Measurements from ENCODE around the gene NUBP1.

The NUBP1 gene

DNA sequence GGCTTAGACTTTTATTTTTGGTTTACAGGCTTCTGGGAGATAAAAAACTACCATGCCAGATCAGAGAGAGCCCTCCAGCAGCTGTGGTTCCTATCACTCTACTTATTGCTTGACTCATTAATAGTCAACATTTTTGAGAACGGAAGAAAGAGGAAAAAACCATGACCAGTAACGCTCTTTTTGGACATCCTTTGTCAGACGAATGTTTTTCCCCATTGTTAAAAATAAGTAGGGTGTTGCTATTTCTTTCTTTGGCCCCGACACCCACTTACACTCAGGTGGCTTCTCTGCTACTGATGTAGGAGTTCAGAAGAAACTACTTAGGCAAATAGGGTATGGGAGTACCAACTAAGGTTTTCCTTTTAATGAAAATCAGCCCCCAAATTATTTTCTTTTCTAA is 47.4 kb downstream of the NUBP1 start:
- WGBS, 2 donors (ENCODE audit: extremely low coverage in 2 of 2, insufficient read length in 2 of 2, insufficient replicate concordance in 1 of 2), result no CpG with 5 or more reads among the region's 4 CpGs
- no peak overlapping the region for H4K8ac ChIP-seq (ENCODE audit: low read depth, low read length)
- H3K4ac ChIP-seq (ENCODE audit: low read length), result no peak overlapping the region
- no peak overlapping the region for H3K14ac ChIP-seq (ENCODE audit: low read length)
- H3K23ac ChIP-seq (ENCODE audit: low read depth, low read length, poor library complexity), result no peak overlapping the region
- no peak overlapping the region for H3K9ac ChIP-seq (ENCODE audit: low read depth, low read length, poor library complexity)
- H2AFZ ChIP-seq (ENCODE audit: low read length), result no peak overlapping the region
- no peaks in the 10 kb centered on the region for H3K27me3 ChIP-seq (ENCODE audit: control insufficient read depth in 3 of 3, insufficient read depth in 3 of 3, low read depth in 1 of 3, low read length in 3 of 3)
- no peaks in the 10 kb centered on the region for H3K79me1 ChIP-seq (ENCODE audit: low read depth, low read length)
- no peak overlapping the region for H2BK5ac ChIP-seq (ENCODE audit: low read length)
- H2BK12ac ChIP-seq (ENCODE audit: low read length), result no peak overlapping the region
- DNase-seq (ENCODE audit: low spot score), result no peak
- H2BK15ac ChIP-seq (ENCODE audit: low read length), result no peak overlapping the region
- H2BK120ac ChIP-seq (ENCODE audit: low read depth, low read length), result no peak overlapping the region
- H3K4me3 ChIP-seq (ENCODE audit: low read length in 2 of 2), result no peak overlapping the region
- no peaks in the 10 kb centered on the region for H3K36me3 ChIP-seq (replicated peaks in 1 of 2; ENCODE audit: control insufficient read depth in 2 of 2, insufficient read depth in 2 of 2, low read length in 2 of 2)
- no peak overlapping the region for H2AK5ac ChIP-seq (ENCODE audit: low read depth, low read length)
- no peak overlapping the region for H4K91ac ChIP-seq (ENCODE audit: low read depth, low read length, poor library complexity)
- no peak overlapping the region for H3K27ac ChIP-seq (replicated peaks; ENCODE audit: low read length)
- no peak overlapping the region for H3K4me2 ChIP-seq (ENCODE audit: insufficient read depth, low read length, poor library complexity, severe bottlenecking)
- no peak overlapping the region for H3K18ac ChIP-seq (ENCODE audit: low read length)
- H3K9me3 ChIP-seq (replicated peaks in 1 of 2; ENCODE audit: control insufficient read depth in 2 of 2, insufficient read depth in 1 of 2, low read depth in 1 of 2, low read length in 2 of 2), result no peaks in the 10 kb centered on the region
- peaks cover 0 to 2% of the 10 kb centered on the region in 2 donors for H3K4me1 ChIP-seq (ENCODE audit: control insufficient read depth in 2 of 2, insufficient read depth in 1 of 2, low read depth in 1 of 2, low read length in 2 of 2)

DNA sequence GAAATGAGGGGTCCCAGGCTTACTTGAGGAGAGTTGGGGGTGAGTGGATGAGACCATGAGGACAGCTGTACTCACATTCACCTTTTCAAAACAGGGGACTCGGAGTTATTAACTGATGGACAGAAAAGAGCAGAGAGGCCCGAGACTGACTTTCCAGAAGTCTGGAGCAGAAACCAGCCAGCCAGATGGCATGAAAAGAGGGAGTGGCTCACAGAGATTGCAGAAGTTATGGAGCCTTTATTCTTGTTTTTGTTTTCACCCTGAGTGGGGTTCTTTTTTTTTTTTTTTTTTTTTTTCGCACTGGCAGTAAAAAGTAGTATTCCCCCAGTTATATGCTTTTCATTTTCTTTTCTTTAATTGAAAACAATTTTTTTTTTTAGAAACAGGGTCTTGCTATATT is 56.1 kb downstream of the NUBP1 start:
- Histone ChIP-seq H3K4me2 (ENCODE audit: insufficient read depth, low read length, poor library complexity, severe bottlenecking) (no peak overlapping the region), H4K91ac (ENCODE audit: low read depth, low read length, poor library complexity) (no peak overlapping the region), H3K14ac (ENCODE audit: low read length) (no peak overlapping the region), H2AK5ac (ENCODE audit: low read depth, low read length) (no peak overlapping the region), H3K27ac (replicated peaks; ENCODE audit: low read length) (no peak overlapping the region), H3K4me3 (ENCODE audit: low read length in 2 of 2) (no peak overlapping the region), H3K36me3 (replicated peaks in 1 of 2; ENCODE audit: control insufficient read depth in 2 of 2, insufficient read depth in 2 of 2, low read length in 2 of 2) (no peaks in the 10 kb centered on the region), H3K9me3 (replicated peaks in 1 of 2; ENCODE audit: control insufficient read depth in 2 of 2, insufficient read depth in 1 of 2, low read depth in 1 of 2, low read length in 2 of 2) (no peaks in the 10 kb centered on the region), H3K27me3 (ENCODE audit: control insufficient read depth in 3 of 3, insufficient read depth in 3 of 3, low read depth in 1 of 3, low read length in 3 of 3) (no peaks in the 10 kb centered on the region), H2BK12ac (ENCODE audit: low read length) (no peak overlapping the region), H2BK15ac (ENCODE audit: low read length) (no peak overlapping the region), H2BK5ac (ENCODE audit: low read length) (no peak overlapping the region), H3K9ac (ENCODE audit: low read depth, low read length, poor library complexity) (no peak overlapping the region), H3K23ac (ENCODE audit: low read depth, low read length, poor library complexity) (no peak overlapping the region), H3K4ac (ENCODE audit: low read length) (no peak overlapping the region), H2AFZ (ENCODE audit: low read length) (no peak overlapping the region), H4K8ac (ENCODE audit: low read depth, low read length) (no peak overlapping the region), H3K79me1 (ENCODE audit: low read depth, low read length) (no peaks in the 10 kb centered on the region), H2BK120ac (ENCODE audit: low read depth, low read length) (no peak overlapping the region), H3K18ac (ENCODE audit: low read length) (no peak overlapping the region), H3K4me1 (ENCODE audit: control insufficient read depth in 2 of 2, insufficient read depth in 1 of 2, low read depth in 1 of 2, low read length in 2 of 2) (no peaks in the 10 kb centered on the region)
- no peak for DNase-seq (ENCODE audit: low spot score)
- no CpG with 5 or more reads among the region's 3 CpGs for WGBS, 2 donors (ENCODE audit: extremely low coverage in 2 of 2, insufficient read length in 2 of 2, insufficient replicate concordance in 1 of 2)

DNA sequence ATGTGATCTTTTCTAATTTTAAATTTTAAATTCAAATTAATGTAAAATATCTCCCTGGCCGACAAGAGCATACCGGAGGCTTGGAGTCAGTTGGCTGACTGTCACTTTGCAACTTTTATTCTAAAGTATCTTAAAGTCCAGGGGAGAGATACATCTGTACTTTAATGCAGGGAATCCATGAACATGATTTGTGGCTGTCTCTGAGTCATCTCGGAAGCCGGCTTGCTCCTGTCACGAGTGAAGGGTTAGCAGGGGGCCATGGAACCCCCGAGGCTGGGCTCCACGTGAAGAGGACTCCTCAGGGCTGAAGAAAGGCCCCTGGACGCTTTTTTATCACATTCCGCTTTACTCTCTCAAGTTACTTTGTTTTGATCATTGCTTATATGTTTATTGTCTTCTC is 61.7 kb downstream of the NUBP1 start:
- H2BK15ac ChIP-seq (ENCODE audit: low read length), result no peak overlapping the region
- no peak overlapping the region for H3K9ac ChIP-seq (ENCODE audit: low read depth, low read length, poor library complexity)
- no CpG with 5 or more reads among the region's 9 CpGs for WGBS, 2 donors (ENCODE audit: extremely low coverage in 2 of 2, insufficient read length in 2 of 2, insufficient replicate concordance in 1 of 2)
- no peak overlapping the region for H2BK120ac ChIP-seq (ENCODE audit: low read depth, low read length)
- no peak for DNase-seq (ENCODE audit: low spot score)
- H2AK5ac ChIP-seq (ENCODE audit: low read depth, low read length), result no peak overlapping the region
- no peak overlapping the region for H4K91ac ChIP-seq (ENCODE audit: low read depth, low read length, poor library complexity)
- H2AFZ ChIP-seq (ENCODE audit: low read length), result no peak overlapping the region
- H3K18ac ChIP-seq (ENCODE audit: low read length), result no peak overlapping the region
- no peak overlapping the region for H3K4ac ChIP-seq (ENCODE audit: low read length)
- no peaks in the 10 kb centered on the region for H3K27me3 ChIP-seq (ENCODE audit: control insufficient read depth in 3 of 3, insufficient read depth in 3 of 3, low read depth in 1 of 3, low read length in 3 of 3)
- H3K4me3 ChIP-seq (ENCODE audit: low read length in 2 of 2), result no peak overlapping the region
- no peak overlapping the region for H3K14ac ChIP-seq (ENCODE audit: low read length)
- H3K36me3 ChIP-seq (replicated peaks in 1 of 2; ENCODE audit: control insufficient read depth in 2 of 2, insufficient read depth in 2 of 2, low read length in 2 of 2), result no peaks in the 10 kb centered on the region
- H3K27ac ChIP-seq (replicated peaks; ENCODE audit: low read length), result no peak overlapping the region
- H4K8ac ChIP-seq (ENCODE audit: low read depth, low read length), result no peak overlapping the region
- no peaks in the 10 kb centered on the region for H3K79me1 ChIP-seq (ENCODE audit: low read depth, low read length)
- H3K4me1 ChIP-seq (ENCODE audit: control insufficient read depth in 2 of 2, insufficient read depth in 1 of 2, low read depth in 1 of 2, low read length in 2 of 2), result no peaks in the 10 kb centered on the region
- H3K23ac ChIP-seq (ENCODE audit: low read depth, low read length, poor library complexity), result no peak overlapping the region
- no peak overlapping the region for H2BK5ac ChIP-seq (ENCODE audit: low read length)
- no peak overlapping the region for H2BK12ac ChIP-seq (ENCODE audit: low read length)
- H3K4me2 ChIP-seq (ENCODE audit: insufficient read depth, low read length, poor library complexity, severe bottlenecking), result no peak overlapping the region
- peaks cover 0 to 3% of the 10 kb centered on the region in 2 donors for H3K9me3 ChIP-seq (replicated peaks in 1 of 2; ENCODE audit: control insufficient read depth in 2 of 2, insufficient read depth in 1 of 2, low read depth in 1 of 2, low read length in 2 of 2)

DNA sequence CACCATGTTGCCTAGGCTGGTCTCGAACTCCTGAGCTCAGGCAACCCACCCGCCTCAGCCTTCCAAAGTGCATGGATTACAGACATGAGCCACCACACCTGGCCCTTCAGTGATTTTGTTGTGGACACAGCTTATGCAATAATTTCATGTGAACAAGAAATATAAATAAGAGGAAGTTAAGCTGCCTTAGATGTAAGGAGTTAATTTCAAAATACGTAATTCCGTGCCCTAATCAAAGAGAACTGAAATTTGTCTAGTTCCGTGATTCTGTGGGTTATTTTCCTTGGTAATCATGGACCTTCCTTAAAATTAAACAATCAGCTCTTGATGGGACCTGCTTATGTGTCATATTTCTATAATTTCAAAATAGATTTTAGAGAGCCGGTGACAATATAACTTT is 63.1 kb downstream of the NUBP1 start:
- Histone ChIP-seq H3K9me3 (replicated peaks in 1 of 2; ENCODE audit: control insufficient read depth in 2 of 2, insufficient read depth in 1 of 2, low read depth in 1 of 2, low read length in 2 of 2) (peaks cover 0 to 3% of the 10 kb centered on the region in 2 donors), H4K91ac (ENCODE audit: low read depth, low read length, poor library complexity) (no peak overlapping the region), H3K9ac (ENCODE audit: low read depth, low read length, poor library complexity) (no peak overlapping the region), H3K4me1 (ENCODE audit: control insufficient read depth in 2 of 2, insufficient read depth in 1 of 2, low read depth in 1 of 2, low read length in 2 of 2) (no peaks in the 10 kb centered on the region), H4K8ac (ENCODE audit: low read depth, low read length) (no peak overlapping the region), H2BK5ac (ENCODE audit: low read length) (no peak overlapping the region), H3K27ac (replicated peaks; ENCODE audit: low read length) (no peak overlapping the region), H2BK12ac (ENCODE audit: low read length) (no peak overlapping the region), H3K27me3 (ENCODE audit: control insufficient read depth in 3 of 3, insufficient read depth in 3 of 3, low read depth in 1 of 3, low read length in 3 of 3) (no peaks in the 10 kb centered on the region), H3K23ac (ENCODE audit: low read depth, low read length, poor library complexity) (no peak overlapping the region), H3K18ac (ENCODE audit: low read length) (no peak overlapping the region), H3K4me3 (ENCODE audit: low read length in 2 of 2) (no peak overlapping the region), H3K14ac (ENCODE audit: low read length) (no peak overlapping the region), H3K79me1 (ENCODE audit: low read depth, low read length) (no peaks in the 10 kb centered on the region), H2BK120ac (ENCODE audit: low read depth, low read length) (no peak overlapping the region), H3K4me2 (ENCODE audit: insufficient read depth, low read length, poor library complexity, severe bottlenecking) (no peak overlapping the region), H3K4ac (ENCODE audit: low read length) (no peak overlapping the region), H2AK5ac (ENCODE audit: low read depth, low read length) (no peak overlapping the region), H2BK15ac (ENCODE audit: low read length) (no peak overlapping the region), H3K36me3 (replicated peaks in 1 of 2; ENCODE audit: control insufficient read depth in 2 of 2, insufficient read depth in 2 of 2, low read length in 2 of 2) (no peaks in the 10 kb centered on the region), H2AFZ (ENCODE audit: low read length) (no peak overlapping the region)
- no CpG with 5 or more reads among the region's 6 CpGs for WGBS, 2 donors (ENCODE audit: extremely low coverage in 2 of 2, insufficient read length in 2 of 2, insufficient replicate concordance in 1 of 2)
- DNase-seq (ENCODE audit: low spot score), result no peak
